Endothelial cell of umbilical vein (primary cell): ENCODE results near the gene CCL27. TPM values are rescaled to one million over a fixed set of nuclear protein-coding genes. Genes with fewer than 3 reads are reported as not detected.

Source experiments
- BruUV-seq: library from RNA; stranded (reverse); fragments of 400-500 nt; replicated peaks from 2 replicates; lab custom pipeline; 2021; lab: Mats Ljungman, UMichigan
- CTCF ChIA-PET: fragments of 300-600, 350-600 bp; sonication (Branson Sonifier 250); formaldehyde crosslinking; loops from one replicate; lab custom pipeline; 2021; ENCODE audit warnings: antibody characterized with exemption, inconsistent platforms; lab: Charles Lee
- POLR2A ChIA-PET: fragments of 300-600, 350-600 bp; sonication (Branson Sonifier 250); formaldehyde crosslinking; loops from one replicate; lab custom pipeline; 2021; ENCODE audit warnings: antibody characterized with exemption, inconsistent platforms; lab: Charles Lee
- DNase-seq: peaks from one replicate; pipeline ENCODE4 v3.0.0-alpha.2; 2011; ENCODE audit warnings: low read depth, low spot score
- FAIRE-seq: peaks from 2 replicates; lab custom pipeline; 2011; peaks lifted over from hg19 to GRCh38; lab: Jason Lieb, UNC
- H2AFZ ChIP-seq: 2 replicates; pipeline ENCODE4 v1.6.0; 2012; ENCODE audit warnings: low read depth, low read length, control low read depth, inconsistent platforms
- H3K27ac ChIP-seq: 2 replicates; pipeline ENCODE4 v1.5.1; 2011; ENCODE audit warnings: low read depth, mild to moderate bottlenecking, control low read depth, low read length, moderate library complexity; ENCODE audit not compliant: insufficient read depth
- H3K27me3 ChIP-seq, 2 experiments: 2 replicates each; pipeline versions ENCODE4 v1.6.0 to v1.6.1; 2011; ENCODE audit warnings: low read length in 2 of 2, mixed read lengths in 1 of 2; ENCODE audit not compliant: control insufficient read depth in 2 of 2, insufficient read depth in 2 of 2
- H3K36me3 ChIP-seq, 2 experiments: 2 replicates in 1 of 2; 3 replicates in 1 of 2; pipeline ENCODE4 v1.5.1; 2011; ENCODE audit warnings: low read length in 2 of 2, mild to moderate bottlenecking in 1 of 2, moderate library complexity in 1 of 2; ENCODE audit not compliant: control insufficient read depth in 2 of 2, insufficient read depth in 2 of 2; ENCODE audit errors: extremely low read depth in 1 of 2
- H3K4me1 ChIP-seq: 3 replicates; pipeline ENCODE4 v1.5.1; 2011; ENCODE audit warnings: mild to moderate bottlenecking, low read length; ENCODE audit not compliant: control insufficient read depth, insufficient read depth; ENCODE audit errors: extremely low read depth
- H3K4me2 ChIP-seq: 2 replicates; pipeline ENCODE4 v1.6.1; 2011; ENCODE audit warnings: low read length, control low read depth, mixed read lengths; ENCODE audit not compliant: insufficient read depth
- H3K4me3 ChIP-seq, 3 experiments: fragments of 200-600 bp in 1 of 3; sonication (generic), shearing (Covaris generic) in 1 of 3; replicated peaks in 1 of 3; 2 replicates each; pipeline ENCODE4 v1.5.1; 2011 to 2016; ENCODE audit warnings: control low read depth in 3 of 3, low read length in 3 of 3, mild to moderate bottlenecking in 2 of 3, inconsistent platforms in 1 of 3, low read depth in 1 of 3, moderate library complexity in 1 of 3; ENCODE audit not compliant: insufficient read depth in 1 of 3
- H3K79me2 ChIP-seq: 2 replicates; pipeline ENCODE4 v1.6.0; 2012; ENCODE audit warnings: low read length, inconsistent platforms; ENCODE audit not compliant: control insufficient read depth, insufficient read depth
- H3K9ac ChIP-seq: replicated peaks from 2 replicates; pipeline ENCODE3; 2011; ENCODE audit warnings: low read length, control low read depth; ENCODE audit not compliant: insufficient read depth; ENCODE audit errors: extremely low read depth
- H3K9me1 ChIP-seq: replicated peaks from 3 replicates; pipeline ENCODE4 v1.6.0; 2011; ENCODE audit warnings: mild to moderate bottlenecking, low read length; ENCODE audit not compliant: control insufficient read depth, insufficient read depth; ENCODE audit errors: extremely low read depth
- H3K9me3 ChIP-seq: replicated peaks from 2 replicates; pipeline ENCODE4 v1.5.1; 2012; ENCODE audit warnings: low read length, inconsistent platforms; ENCODE audit not compliant: control insufficient read depth, insufficient read depth
- H4K20me1 ChIP-seq: replicated peaks from 2 replicates; pipeline ENCODE3; 2011; ENCODE audit warnings: mild to moderate bottlenecking, low read length; ENCODE audit not compliant: control insufficient read depth, insufficient read depth; ENCODE audit errors: extremely low read depth
- CTCF ChIP-seq, 2 donors: IDR thresholded peaks; 1 replicate in 1 of 2; 2 replicates in 1 of 2; pipeline ENCODE4 v1.5.1; 2011; ENCODE audit warnings: low read length in 2 of 2, mild to moderate bottlenecking in 2 of 2, moderate library complexity in 2 of 2, control low read depth in 1 of 2, inconsistent platforms in 1 of 2, low read depth in 1 of 2; ENCODE audit not compliant: insufficient read depth in 1 of 2; ENCODE audit errors: extremely low read depth in 1 of 2
- EZH2 ChIP-seq: IDR thresholded peaks from 2 replicates; pipeline ENCODE4 v1.6.1; 2012; ENCODE audit warnings: borderline replicate concordance, low read depth, mild to moderate bottlenecking, moderate library complexity, low read length, inconsistent platforms; ENCODE audit not compliant: severe bottlenecking
- FOS ChIP-seq: IDR thresholded peaks from 2 replicates; pipeline ENCODE4 v1.6.1; 2011; ENCODE audit warnings: mild to moderate bottlenecking, low read length, moderate library complexity, borderline replicate concordance; ENCODE audit not compliant: insufficient read depth
- MYC ChIP-seq: IDR thresholded peaks from one replicate; pipeline ENCODE4 v1.6.1; 2011; ENCODE audit warnings: mild to moderate bottlenecking, low read depth, low read length
- dilution Hi-C: fragments of 300-500 bp; cut with MboI; formaldehyde crosslinking; loops from one replicate; pipeline ENCODE4 v1.15.0; 2019; ENCODE audit warnings: low sequenced_read_pairs; ENCODE audit not compliant: extremely low pct_ligation_motif_present
- intact Hi-C: fragments of 100-400 bp; cut with micrococcal nuclease; formaldehyde crosslinking; loops from one replicate; pipeline ENCODE4 v1.10.0; 2022
- polyA plus RNA-seq, 4 experiments: library from polyadenylated mRNA; depleted of rRNA in 3 of 4; stranded (reverse) in 3 of 4; unstranded in 1 of 4; fragments of >200 nt; gene quantifications; 2 replicates each; pipeline versions ENCODE4 v1.2.1 to v1.2.3, GENCODE V29; 2011 to 2012; ENCODE audit warnings: missing spikeins in 1 of 4
- total RNA-seq: library from RNA; stranded (reverse); gene quantifications from 2 replicates; pipeline ENCODE4 v1.2.3, GENCODE V29; 2021

The CCL27 gene
- total and polyA plus RNA-seq, 2 donors (not counting 3 experiments of a cell fraction or from before 2014, with no cell fraction given) = not detected

GRCh38 chr9:34629491-34629808 is 33.0 kb downstream of the CCL27 start:
- no TSS peak for BruUV-seq
- TF ChIP-seq EZH2 = no peak
- TF ChIP-seq FOS = no peak
- no peak for TF ChIP-seq MYC
- TF ChIP-seq CTCF (IDR thresholded peaks at IDR 0.05; ENCODE audit: extremely low read depth in 1 of 2, insufficient read depth in 1 of 2, low read depth in 1 of 2, low read length in 2 of 2) = no peak
- H3K9me3 ChIP-seq = no peaks in the 10 kb centered on the region
- no peak for FAIRE-seq
- no peak overlapping the region for H3K4me3 ChIP-seq
- no peaks in the 10 kb centered on the region for H3K36me3 ChIP-seq
- H2AFZ ChIP-seq = no peak overlapping the region
- dilution Hi-C loops (no loop called here), intact Hi-C loops (no loop called here)
- ChIA-PET CTCF (interaction anchor here (1.2 kb wide), 1 partner anchor 17 kb away, joined by 5 read pairs; the partner anchor contains the start of gene RPP25L), POLR2A (no interaction called here)
- no peaks in the 10 kb centered on the region for H3K9me1 ChIP-seq
- DNase-seq = no peak
- no peaks in the 10 kb centered on the region for H3K79me2 ChIP-seq
- no peak overlapping the region for H3K9ac ChIP-seq
- H3K4me1 ChIP-seq = peaks cover 7% of the 10 kb centered on the region
- H3K4me2 ChIP-seq = no peak overlapping the region
- H3K27ac ChIP-seq = no peak overlapping the region
- no peaks in the 10 kb centered on the region for H4K20me1 ChIP-seq
- peaks cover 60 to 68% of the 10 kb centered on the region in 2 experiments for H3K27me3 ChIP-seq
